ENCODE results near the gene PNPLA6. TPM values are rescaled to one million over a fixed set of nuclear protein-coding genes. Genes with fewer than 3 reads are reported as not detected.
A peak's percentile ranks its signal among the peaks of the same experiment; 100 is the strongest.

PNPLA6 gene
- total and polyA plus RNA-seq, 2 of the 13 experiments (the other 11 are each of a cell fraction or from before 2014, with no cell fraction given): 24.9 to 28.2 TPM

DNA sequence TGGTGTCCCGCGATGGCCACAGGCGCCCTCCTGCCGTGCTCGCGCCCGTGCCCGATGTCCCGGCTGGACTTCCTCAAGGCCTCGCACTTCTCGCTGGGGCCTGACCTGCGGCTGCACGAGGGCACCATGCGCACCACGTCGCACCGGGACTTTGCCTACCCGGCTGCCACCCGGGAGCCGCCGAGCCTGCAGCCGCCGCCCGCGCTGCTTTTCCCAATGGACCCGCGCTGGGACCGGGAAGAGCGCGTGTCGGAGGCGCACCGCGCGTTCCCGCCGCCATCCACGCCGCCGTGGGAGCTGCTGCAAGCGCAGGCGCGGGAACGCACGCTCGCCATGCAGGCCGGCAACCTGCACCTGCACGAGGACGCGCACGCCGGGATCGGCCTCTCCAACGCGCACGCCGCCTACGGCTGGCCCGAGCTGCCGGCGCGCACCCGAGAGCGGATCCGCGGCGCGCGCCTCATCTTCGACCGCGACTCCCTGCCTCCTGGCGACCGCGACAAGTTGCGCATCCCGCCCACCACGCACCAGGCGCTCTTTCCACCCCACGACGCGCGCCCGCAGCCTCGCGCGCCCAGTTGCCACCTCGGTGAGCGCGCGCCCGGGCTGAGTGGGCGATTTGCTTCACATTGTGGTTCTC, 34.6 kb upstream of the PNPLA6 start (continued):
- TF ChIP-seq ZNF724P (CRISPR knock-in tag; IDR thresholded peaks at IDR 0.05; ENCODE audit: borderline replicate concordance): peak; percentile 54; the same call in 1 of the 2 replicates
- TF ChIP-seq, protein P1, sequence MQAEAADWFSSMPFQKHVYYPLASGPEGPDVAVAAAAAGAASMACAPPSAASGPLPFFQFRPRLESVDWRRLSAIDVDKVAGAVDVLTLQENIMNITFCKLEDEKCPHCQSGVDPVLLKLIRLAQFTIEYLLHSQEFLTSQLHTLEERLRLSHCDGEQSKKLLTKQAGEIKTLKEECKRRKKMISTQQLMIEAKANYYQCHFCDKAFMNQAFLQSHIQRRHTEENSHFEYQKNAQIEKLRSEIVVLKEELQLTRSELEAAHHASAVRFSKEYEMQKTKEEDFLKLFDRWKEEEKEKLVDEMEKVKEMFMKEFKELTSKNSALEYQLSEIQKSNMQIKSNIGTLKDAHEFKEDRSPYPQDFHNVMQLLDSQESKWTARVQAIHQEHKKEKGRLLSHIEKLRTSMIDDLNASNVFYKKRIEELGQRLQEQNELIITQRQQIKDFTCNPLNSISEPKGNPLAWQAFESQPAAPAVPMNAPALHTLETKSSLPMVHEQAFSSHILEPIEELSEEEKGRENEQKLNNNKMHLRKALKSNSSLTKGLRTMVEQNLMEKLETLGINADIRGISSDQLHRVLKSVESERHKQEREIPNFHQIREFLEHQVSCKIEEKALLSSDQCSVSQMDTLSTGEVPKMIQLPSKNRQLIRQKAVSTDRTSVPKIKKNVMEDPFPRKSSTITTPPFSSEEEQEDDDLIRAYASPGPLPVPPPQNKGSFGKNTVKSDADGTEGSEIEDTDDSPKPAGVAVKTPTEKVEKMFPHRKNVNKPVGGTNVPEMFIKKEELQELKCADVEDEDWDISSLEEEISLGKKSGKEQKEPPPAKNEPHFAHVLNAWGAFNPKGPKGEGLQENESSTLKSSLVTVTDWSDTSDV (CRISPR knock-in tag; IDR thresholded peaks at IDR 0.05): peak; percentile 72; the same call in 1 of the 2 replicates
- TF ChIP-seq KAT7 (CRISPR knock-in tag; IDR thresholded peaks at IDR 0.05; ENCODE audit: borderline replicate concordance): no peak
- peak; percentile 81 for TF ChIP-seq ZBTB7A (CRISPR knock-in tag; IDR thresholded peaks at IDR 0.05)
- peak; percentile 67 for TF ChIP-seq ZFX (CRISPR knock-in tag; IDR thresholded peaks at IDR 0.05; ENCODE audit: low read depth)
- 0 out of 2 replicates have a peak, but pooled peaks have one; percentile 59 for TF ChIP-seq WIZ (CRISPR knock-in tag; IDR thresholded peaks at IDR 0.05)
- no peak for TF ChIP-seq MLLT10 (CRISPR knock-in tag; IDR thresholded peaks at IDR 0.05)
- peak; percentile 56 for TF ChIP-seq HNRNPLL (IDR thresholded peaks at IDR 0.05; ENCODE audit: low read depth, low read length, poor library complexity, severe bottlenecking)
- TF ChIP-seq ZNF441 (CRISPR knock-in tag; IDR thresholded peaks at IDR 0.05; ENCODE audit: borderline replicate concordance): 0 out of 2 replicates have a peak, but pooled peaks have one; percentile 29
- no peak for TF ChIP-seq TCF12 (IDR thresholded peaks at IDR 0.05)
- TF ChIP-seq TCF12 (CRISPR knock-in tag; IDR thresholded peaks at IDR 0.05): peak; percentile 39; the same call in 1 of the 2 replicates
- TF ChIP-seq, protein P2, sequence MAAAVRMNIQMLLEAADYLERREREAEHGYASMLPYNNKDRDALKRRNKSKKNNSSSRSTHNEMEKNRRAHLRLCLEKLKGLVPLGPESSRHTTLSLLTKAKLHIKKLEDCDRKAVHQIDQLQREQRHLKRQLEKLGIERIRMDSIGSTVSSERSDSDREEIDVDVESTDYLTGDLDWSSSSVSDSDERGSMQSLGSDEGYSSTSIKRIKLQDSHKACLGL (CRISPR knock-in tag; IDR thresholded peaks at IDR 0.05): peak; percentile 84
- TF ChIP-seq, protein P3, sequence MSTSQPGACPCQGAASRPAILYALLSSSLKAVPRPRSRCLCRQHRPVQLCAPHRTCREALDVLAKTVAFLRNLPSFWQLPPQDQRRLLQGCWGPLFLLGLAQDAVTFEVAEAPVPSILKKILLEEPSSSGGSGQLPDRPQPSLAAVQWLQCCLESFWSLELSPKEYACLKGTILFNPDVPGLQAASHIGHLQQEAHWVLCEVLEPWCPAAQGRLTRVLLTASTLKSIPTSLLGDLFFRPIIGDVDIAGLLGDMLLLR (CRISPR knock-in tag; IDR thresholded peaks at IDR 0.05): peak; percentile 84
- TF ChIP-seq, protein P4, sequence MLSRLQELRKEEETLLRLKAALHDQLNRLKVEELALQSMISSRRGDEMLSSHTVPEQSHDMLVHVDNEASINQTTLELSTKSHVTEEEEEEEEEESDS (CRISPR knock-in tag; IDR thresholded peaks at IDR 0.05; ENCODE audit: borderline replicate concordance): no peak
- no peak for TF ChIP-seq ZBTB7B (CRISPR knock-in tag; IDR thresholded peaks at IDR 0.05)
- TF ChIP-seq ZFY (CRISPR knock-in tag; IDR thresholded peaks at IDR 0.05): peak; percentile 67
- TF ChIP-seq, protein P5, sequence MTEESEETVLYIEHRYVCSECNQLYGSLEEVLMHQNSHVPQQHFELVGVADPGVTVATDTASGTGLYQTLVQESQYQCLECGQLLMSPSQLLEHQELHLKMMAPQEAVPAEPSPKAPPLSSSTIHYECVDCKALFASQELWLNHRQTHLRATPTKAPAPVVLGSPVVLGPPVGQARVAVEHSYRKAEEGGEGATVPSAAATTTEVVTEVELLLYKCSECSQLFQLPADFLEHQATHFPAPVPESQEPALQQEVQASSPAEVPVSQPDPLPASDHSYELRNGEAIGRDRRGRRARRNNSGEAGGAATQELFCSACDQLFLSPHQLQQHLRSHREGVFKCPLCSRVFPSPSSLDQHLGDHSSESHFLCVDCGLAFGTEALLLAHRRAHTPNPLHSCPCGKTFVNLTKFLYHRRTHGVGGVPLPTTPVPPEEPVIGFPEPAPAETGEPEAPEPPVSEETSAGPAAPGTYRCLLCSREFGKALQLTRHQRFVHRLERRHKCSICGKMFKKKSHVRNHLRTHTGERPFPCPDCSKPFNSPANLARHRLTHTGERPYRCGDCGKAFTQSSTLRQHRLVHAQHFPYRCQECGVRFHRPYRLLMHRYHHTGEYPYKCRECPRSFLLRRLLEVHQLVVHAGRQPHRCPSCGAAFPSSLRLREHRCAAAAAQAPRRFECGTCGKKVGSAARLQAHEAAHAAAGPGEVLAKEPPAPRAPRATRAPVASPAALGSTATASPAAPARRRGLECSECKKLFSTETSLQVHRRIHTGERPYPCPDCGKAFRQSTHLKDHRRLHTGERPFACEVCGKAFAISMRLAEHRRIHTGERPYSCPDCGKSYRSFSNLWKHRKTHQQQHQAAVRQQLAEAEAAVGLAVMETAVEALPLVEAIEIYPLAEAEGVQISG (CRISPR knock-in tag; IDR thresholded peaks at IDR 0.05): peak; percentile 40; the same call in 1 of the 2 replicates
- no peak for TF ChIP-seq SKI (IDR thresholded peaks at IDR 0.05; ENCODE audit: partially characterized antibody)
- peak; percentile 70; the same call in 1 of the 2 replicates for TF ChIP-seq ZSCAN12 (CRISPR knock-in tag; IDR thresholded peaks at IDR 0.05)

Data from HepG2 (cell line).